Measurements from ENCODE around the gene TRIM5. TPM values are rescaled to one million over a fixed set of nuclear protein-coding genes. Genes with fewer than 3 reads are reported as not detected.
"Not testable (repeated sequence)": the region's sequence is repeated elsewhere in the genome, so short reads cannot be mapped to it uniquely, and the experiment has no call there.

Gene TRIM5
- total RNA-seq, 4 donors from 2014 or later: 8.9 to 21.4 (median 14.9) TPM

- 78% methylated on average over 3 of the region's 3 CpGs; no CpG with 5 or more reads in 1 of the 2 donors for WGBS, 2 donors (ENCODE audit: low coverage in 1 of 2)
- no peaks in the 10 kb centered on the region for H3K36me3 ChIP-seq
- no peak for ATAC-seq
- H3K27ac ChIP-seq: no peak overlapping the region
- no peak overlapping the region for H3K4me3 ChIP-seq
- no peaks in the 10 kb centered on the region for H3K9me3 ChIP-seq
- no peaks in the 10 kb centered on the region for H3K27me3 ChIP-seq
- TF ChIP-seq EP300 (IDR thresholded peaks at IDR 0.05) (no peak), POLR2A (IDR thresholded peaks at IDR 0.05) (no peak), CTCF (IDR thresholded peaks at IDR 0.05) (no peak), POLR2AphosphoS5 (IDR thresholded peaks at IDR 0.05) (no peak)
- no peaks in the 10 kb centered on the region for H3K4me1 ChIP-seq
These were observed 35.0 kb upstream of the TRIM5 start for GRCh38 chr11:5719703-5720495.

- not testable (repeated sequence) for H3K4me3 ChIP-seq, H3K4me1 ChIP-seq, H3K27ac ChIP-seq, ATAC-seq, H3K27me3 ChIP-seq, H3K36me3 ChIP-seq, H3K9me3 ChIP-seq
- WGBS, 2 donors (ENCODE audit: low coverage in 1 of 2): no CpG with 5 or more reads among the region's 1 CpG
These were observed 31.6 kb upstream of the TRIM5 start for GRCh38 chr11:5716518-5716917.

GRCh38 chr11:5713695-5714094 lies 28.8 kb upstream of the TRIM5 start:
- no peak overlapping the region for H3K4me3 ChIP-seq
- H3K9me3 ChIP-seq: no peaks in the 10 kb centered on the region
- TF ChIP-seq EP300 (IDR thresholded peaks at IDR 0.05) (no peak), POLR2AphosphoS5 (IDR thresholded peaks at IDR 0.05) (no peak), CTCF (IDR thresholded peaks at IDR 0.05) (no peak), POLR2A (IDR thresholded peaks at IDR 0.05) (no peak)
- ATAC-seq: no peak
- peaks cover 0 to 26% of the 10 kb centered on the region in 2 donors for H3K36me3 ChIP-seq
- H3K27ac ChIP-seq: no peak overlapping the region
- no peaks in the 10 kb centered on the region for H3K4me1 ChIP-seq
- H3K27me3 ChIP-seq: no peaks in the 10 kb centered on the region
- 60 to 73% methylated on average over 1 to 3 of the region's 5 CpGs for WGBS, 2 donors (ENCODE audit: low coverage in 1 of 2)

- TF ChIP-seq POLR2AphosphoS5 (IDR thresholded peaks at IDR 0.05) (no peak), CTCF (IDR thresholded peaks at IDR 0.05) (peak; percentile 22 to 37 (median 29)), EP300 (IDR thresholded peaks at IDR 0.05) (no peak), POLR2A (IDR thresholded peaks at IDR 0.05) (no peak)
- H3K27ac ChIP-seq: no peak overlapping the region
- no peaks in the 10 kb centered on the region for H3K9me3 ChIP-seq
These were observed 27.6 kb upstream of the TRIM5 start for GRCh38 chr11:5712507-5712906.

GRCh38 chr11:5705688-5706087 lies 20.8 kb upstream of the TRIM5 start:
- no peak for TF ChIP-seq EP300 (IDR thresholded peaks at IDR 0.05)
- Histone ChIP-seq H3K27me3 (no peaks in the 10 kb centered on the region), H3K9me3 (no peaks in the 10 kb centered on the region), H3K4me3 (no peak overlapping the region), H3K27ac (no peak overlapping the region), H3K36me3 (peaks cover 0 to 85% of the 10 kb centered on the region in 2 donors), H3K4me1 (no peaks in the 10 kb centered on the region)
- WGBS, 2 donors (ENCODE audit: low coverage in 1 of 2): 87 to 97% methylated on average over 4 of the region's 4 CpGs
- ATAC-seq: no peak

More at GRCh38 chr11:5712507-5712906, 27.6 kb upstream of the TRIM5 start:
- Histone ChIP-seq H3K4me1 (no peaks in the 10 kb centered on the region), H3K27me3 (no peaks in the 10 kb centered on the region), H3K36me3 (peaks cover 0 to 38% of the 10 kb centered on the region in 2 donors), H3K4me3 (no peak overlapping the region)
- no peak for ATAC-seq
- WGBS, 2 donors (ENCODE audit: low coverage in 1 of 2): 48 to 78% methylated on average over 1 of the region's 1 CpG

Data from gastroesophageal sphincter (tissue), 4 donors.